Mesodermal cell (in vitro differentiated cells): ENCODE data around the gene TMEM11.

Experiments
- H3K27ac ChIP-seq: 2 replicates; pipeline ENCODE4 v1.7.0; 2013; ENCODE audit warnings: mild to moderate bottlenecking, low read depth, low read length, moderate library complexity; ENCODE audit not compliant: severe bottlenecking
- H3K36me3 ChIP-seq: 2 replicates; pipeline ENCODE4 v1.7.1; 2013; ENCODE audit warnings: mild to moderate bottlenecking, low read length, moderate library complexity; ENCODE audit not compliant: control insufficient read depth, insufficient read depth
- H3K4me1 ChIP-seq: one replicate; pipeline ENCODE4 v1.7.1; 2013; ENCODE audit warnings: mild to moderate bottlenecking, low read length; ENCODE audit not compliant: insufficient read depth, control insufficient read depth, poor library complexity, severe bottlenecking
- H3K4me3 ChIP-seq: 2 replicates; pipeline ENCODE4 v1.7.0; 2013; ENCODE audit warnings: low read length, control low read depth, mild to moderate bottlenecking; ENCODE audit not compliant: insufficient read depth, poor library complexity, severe bottlenecking; ENCODE audit errors: extremely low read depth
- H3K9me3 ChIP-seq: 2 replicates; pipeline ENCODE4 v1.7.1; 2013; ENCODE audit warnings: mild to moderate bottlenecking, low read length, moderate library complexity; ENCODE audit not compliant: control insufficient read depth
- WGBS, 2 experiments: methylation state at CpG; one replicate each; pipeline ENCODE4 v1.1.5; 2013; ENCODE audit warnings: missing lambda C conversion rate in 2 of 2; ENCODE audit not compliant: insufficient coverage in 2 of 2; 5-methylcytosine and 5-hydroxymethylcytosine counted together

The TMEM11 gene

DNA sequence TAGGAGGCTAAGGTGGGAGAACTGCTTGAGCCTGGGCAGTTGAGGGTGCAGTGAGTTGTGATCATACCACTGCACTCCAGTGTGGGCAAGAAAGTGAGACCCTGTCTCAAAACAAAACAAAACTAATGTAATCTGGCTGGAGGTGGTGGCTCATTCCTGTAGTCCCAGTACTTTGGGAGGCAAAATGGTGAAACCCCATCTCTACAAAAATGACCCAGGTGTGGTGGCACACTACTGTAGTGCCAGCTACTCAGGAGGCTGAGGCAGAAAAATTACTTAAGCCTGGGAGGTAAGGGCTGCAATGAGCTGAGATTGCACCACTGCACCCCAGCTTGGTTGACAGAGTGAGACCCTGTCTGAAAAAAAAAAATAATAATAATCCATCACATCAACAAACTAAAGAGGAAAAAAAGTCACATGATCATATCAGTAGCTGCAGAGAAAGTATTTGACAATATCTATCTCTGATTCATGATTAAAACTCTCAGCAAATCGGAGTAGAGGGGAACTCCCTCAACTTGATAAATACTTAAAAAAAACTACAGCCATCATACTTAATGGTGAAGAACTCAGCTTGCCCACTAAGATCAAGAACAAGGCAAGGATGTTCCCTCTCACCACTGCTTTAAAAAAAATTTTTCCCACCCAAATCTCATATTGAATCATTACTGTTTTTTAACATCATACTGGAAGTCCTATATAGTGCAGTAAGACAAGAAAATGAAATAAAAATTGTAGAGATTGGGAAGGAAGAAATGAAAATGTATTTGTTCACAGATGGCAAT is 56.2 kb downstream of the TMEM11 start:
- Histone ChIP-seq H3K4me3 (no peak overlapping the region), H3K4me1 (peaks cover 3% of the 10 kb centered on the region), H3K36me3 (no peaks in the 10 kb centered on the region), H3K27ac (no peak overlapping the region), H3K9me3 (peaks cover 2% of the 10 kb centered on the region)
- 100% methylated on average over 1 of the region's 1 CpG; no CpG with 5 or more reads in 1 of the 2 experiments for WGBS, 2 experiments

DNA sequence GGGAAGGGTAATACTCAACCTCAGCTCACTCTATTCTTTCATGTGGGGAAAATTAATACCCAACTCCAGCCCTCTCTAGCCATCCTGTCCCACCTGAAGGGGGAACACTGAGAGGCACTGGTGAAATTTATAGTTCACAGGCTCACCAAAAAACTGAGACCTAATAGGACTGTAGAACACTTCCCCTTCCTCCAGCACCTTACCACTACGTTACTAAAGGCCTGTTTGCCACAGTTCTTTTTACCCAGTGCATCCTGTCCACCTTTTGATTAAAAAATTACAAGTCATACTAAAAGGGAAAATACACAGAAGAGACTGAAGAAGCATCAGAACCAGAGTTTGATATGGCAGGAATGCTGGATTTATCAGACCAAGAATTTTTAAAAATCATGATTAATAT is 61.2 kb downstream of the TMEM11 start:
- peaks cover 28% of the 10 kb centered on the region for H3K9me3 ChIP-seq
- no peak overlapping the region for H3K4me3 ChIP-seq
- H3K4me1 ChIP-seq: no peaks in the 10 kb centered on the region
- no peaks in the 10 kb centered on the region for H3K36me3 ChIP-seq
- H3K27ac ChIP-seq: no peak overlapping the region
- WGBS, 2 experiments: 86 to 89% methylated on average over 1 of the region's 1 CpG

GRCh38 chr17:21149621-21150020 is 64.3 kb downstream of the TMEM11 start:
- H3K36me3 ChIP-seq: peaks cover 15% of the 10 kb centered on the region
- no CpG with 5 or more reads among the region's 1 CpG for WGBS, 2 experiments
- no peak overlapping the region for H3K4me3 ChIP-seq
- H3K9me3 ChIP-seq: peaks cover 28% of the 10 kb centered on the region
- H3K4me1 ChIP-seq: no peaks in the 10 kb centered on the region
- H3K27ac ChIP-seq: no peak overlapping the region
